ENCODE measurements around the gene SERGEF. TPM values are rescaled to one million over a fixed set of nuclear protein-coding genes. Genes with fewer than 3 reads are reported as not detected.

Gene SERGEF
- total and polyA plus RNA-seq, 2 of the 13 experiments (the other 11 are each of a cell fraction or from before 2014, with no cell fraction given) = 54.5 to 114 TPM

DNA sequence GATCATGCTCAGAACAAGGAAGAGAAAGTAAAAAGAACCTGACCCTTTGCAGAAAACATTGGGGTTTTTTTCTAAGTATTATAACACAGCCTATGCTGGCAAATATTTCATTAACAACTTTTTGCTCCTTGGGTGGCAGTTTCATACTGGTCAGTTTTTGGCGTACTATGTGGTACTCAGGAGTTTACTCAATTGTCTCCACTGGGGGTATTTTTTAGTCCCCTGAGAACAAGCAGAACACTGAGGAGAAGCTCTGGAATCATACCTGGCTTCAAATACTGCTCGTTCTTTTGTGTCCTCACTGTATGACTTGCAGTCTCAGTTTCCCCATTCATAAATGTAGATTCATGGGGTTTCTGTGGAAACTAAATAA is 90.4 kb downstream of the SERGEF start (continued):
- no peak for TF ChIP-seq HNRNPUL1 (IDR thresholded peaks at IDR 0.05; ENCODE audit: low read depth, low read length)
- TF ChIP-seq ZNF629 (CRISPR knock-in tag; conservative IDR thresholded peaks at IDR 0.05) = no peak
- TF ChIP-seq, protein P1, sequence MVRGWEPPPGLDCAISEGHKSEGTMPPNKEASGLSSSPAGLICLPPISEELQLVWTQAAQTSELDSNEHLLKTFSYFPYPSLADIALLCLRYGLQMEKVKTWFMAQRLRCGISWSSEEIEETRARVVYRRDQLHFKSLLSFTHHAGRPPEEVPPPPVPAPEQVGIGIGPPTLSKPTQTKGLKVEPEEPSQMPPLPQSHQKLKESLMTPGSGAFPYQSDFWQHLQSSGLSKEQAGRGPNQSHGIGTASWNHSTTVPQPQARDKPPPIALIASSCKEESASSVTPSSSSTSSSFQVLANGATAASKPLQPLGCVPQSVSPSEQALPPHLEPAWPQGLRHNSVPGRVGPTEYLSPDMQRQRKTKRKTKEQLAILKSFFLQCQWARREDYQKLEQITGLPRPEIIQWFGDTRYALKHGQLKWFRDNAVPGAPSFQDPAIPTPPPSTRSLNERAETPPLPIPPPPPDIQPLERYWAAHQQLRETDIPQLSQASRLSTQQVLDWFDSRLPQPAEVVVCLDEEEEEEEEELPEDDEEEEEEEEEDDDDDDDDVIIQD (CRISPR knock-in tag; IDR thresholded peaks at IDR 0.05; ENCODE audit: low read depth) = no peak

DNA sequence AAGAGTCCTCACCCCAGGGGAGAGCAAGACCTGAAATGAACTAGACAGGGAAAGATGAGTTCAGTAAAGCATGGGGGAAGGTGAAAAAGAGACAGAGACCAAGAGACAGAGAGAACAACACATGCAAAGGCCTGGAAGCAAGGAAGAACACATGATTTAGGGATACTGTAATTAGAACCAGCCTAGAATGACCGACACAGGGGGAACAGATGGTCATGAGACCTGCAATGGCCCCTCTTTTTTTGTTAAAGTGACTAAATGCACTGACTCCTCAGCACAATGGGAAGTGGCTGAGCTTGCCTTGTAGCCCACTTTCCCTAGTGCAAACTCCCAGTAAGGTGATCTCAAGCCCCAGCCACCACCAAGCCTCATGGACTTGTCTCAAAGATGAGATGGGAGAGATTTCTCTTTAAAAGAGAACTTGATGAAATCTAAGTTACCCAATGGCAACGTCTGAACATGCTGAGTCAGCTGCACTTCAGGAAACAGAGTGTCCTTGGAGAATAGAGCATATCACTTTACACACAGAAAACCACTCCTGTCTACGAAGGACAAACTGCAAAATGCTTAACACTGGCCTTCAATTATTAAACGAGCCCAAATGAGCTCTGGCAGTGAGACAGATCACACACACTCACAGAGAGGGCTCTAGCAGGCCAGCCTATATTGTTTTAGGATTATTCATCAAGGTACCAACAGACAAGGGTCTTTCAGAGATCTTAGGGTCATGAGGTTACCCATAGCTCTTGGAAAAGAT is 91.0 kb downstream of the SERGEF start:
- no TSS peak for BruUV-seq (replicated peaks)
- H3K27ac ChIP-seq (ENCODE audit: extremely low read length, insufficient read depth, low read length) = no peak overlapping the region
- FAIRE-seq (no peak), ATAC-seq (no peak), DNase-seq (ENCODE audit: low spot score) (no peak)
- peaks cover 23 to 73% of the 10 kb centered on the region in 2 experiments for H3K36me3 ChIP-seq (replicated peaks in 1 of 2; ENCODE audit: control insufficient read depth in 1 of 2, insufficient read depth in 2 of 2, low read length in 2 of 2)
- H4K20me1 ChIP-seq (ENCODE audit: insufficient read depth, low read length) = no peaks in the 10 kb centered on the region
- in situ Hi-C loops (cut with HindIII; ENCODE audit: extremely low pct_ligation_motif_present, low pct_unique_long_range_greater_than_20kb) = no loop called here
- ChIA-PET CTCF (ENCODE audit: low intra/inter-chr PET ratio, low total read pairs) (no interaction called here), POLR2A (no interaction called here)
- H3K27me3 ChIP-seq (ENCODE audit: control insufficient read depth in 1 of 2, insufficient read depth in 2 of 2, low read length in 2 of 2) = no peaks in the 10 kb centered on the region
- WGBS (ENCODE audit: low lambda C conversion rate) = 66% methylated on average over 4 of the region's 4 CpGs
- peaks cover 13% of the 10 kb centered on the region for H3K4me1 ChIP-seq (ENCODE audit: insufficient read depth, low read length)
- intact Hi-C loops (cut with micrococcal nuclease; ENCODE audit: unreplicated experiment) = no loop called here
- H3K4me3 ChIP-seq (replicated peaks in 1 of 3; ENCODE audit: insufficient read depth in 1 of 3, low read depth in 2 of 3, low read length in 3 of 3) = no peak overlapping the region
- no peaks in the 10 kb centered on the region for H3K9me3 ChIP-seq (ENCODE audit: low read length)
- TF ChIP-seq MAFF (IDR thresholded peaks at IDR 0.05; ENCODE audit: low read depth, low read length) (peak; percentile 94), MAFK (conservative IDR thresholded peaks at IDR 0.05 in 1 of 2, IDR thresholded peaks at IDR 0.05 in 1 of 2; ENCODE audit: low read length in 2 of 2) (peak; percentile 93 to 95), RBAK (CRISPR knock-in tag; IDR thresholded peaks at IDR 0.05) (no peak), HIVEP1 (CRISPR knock-in tag; IDR thresholded peaks at IDR 0.05) (no peak), HCFC1 (IDR thresholded peaks at IDR 0.05; ENCODE audit: low read depth, low read length) (no peak)
- TF ChIP-seq, protein P2, sequence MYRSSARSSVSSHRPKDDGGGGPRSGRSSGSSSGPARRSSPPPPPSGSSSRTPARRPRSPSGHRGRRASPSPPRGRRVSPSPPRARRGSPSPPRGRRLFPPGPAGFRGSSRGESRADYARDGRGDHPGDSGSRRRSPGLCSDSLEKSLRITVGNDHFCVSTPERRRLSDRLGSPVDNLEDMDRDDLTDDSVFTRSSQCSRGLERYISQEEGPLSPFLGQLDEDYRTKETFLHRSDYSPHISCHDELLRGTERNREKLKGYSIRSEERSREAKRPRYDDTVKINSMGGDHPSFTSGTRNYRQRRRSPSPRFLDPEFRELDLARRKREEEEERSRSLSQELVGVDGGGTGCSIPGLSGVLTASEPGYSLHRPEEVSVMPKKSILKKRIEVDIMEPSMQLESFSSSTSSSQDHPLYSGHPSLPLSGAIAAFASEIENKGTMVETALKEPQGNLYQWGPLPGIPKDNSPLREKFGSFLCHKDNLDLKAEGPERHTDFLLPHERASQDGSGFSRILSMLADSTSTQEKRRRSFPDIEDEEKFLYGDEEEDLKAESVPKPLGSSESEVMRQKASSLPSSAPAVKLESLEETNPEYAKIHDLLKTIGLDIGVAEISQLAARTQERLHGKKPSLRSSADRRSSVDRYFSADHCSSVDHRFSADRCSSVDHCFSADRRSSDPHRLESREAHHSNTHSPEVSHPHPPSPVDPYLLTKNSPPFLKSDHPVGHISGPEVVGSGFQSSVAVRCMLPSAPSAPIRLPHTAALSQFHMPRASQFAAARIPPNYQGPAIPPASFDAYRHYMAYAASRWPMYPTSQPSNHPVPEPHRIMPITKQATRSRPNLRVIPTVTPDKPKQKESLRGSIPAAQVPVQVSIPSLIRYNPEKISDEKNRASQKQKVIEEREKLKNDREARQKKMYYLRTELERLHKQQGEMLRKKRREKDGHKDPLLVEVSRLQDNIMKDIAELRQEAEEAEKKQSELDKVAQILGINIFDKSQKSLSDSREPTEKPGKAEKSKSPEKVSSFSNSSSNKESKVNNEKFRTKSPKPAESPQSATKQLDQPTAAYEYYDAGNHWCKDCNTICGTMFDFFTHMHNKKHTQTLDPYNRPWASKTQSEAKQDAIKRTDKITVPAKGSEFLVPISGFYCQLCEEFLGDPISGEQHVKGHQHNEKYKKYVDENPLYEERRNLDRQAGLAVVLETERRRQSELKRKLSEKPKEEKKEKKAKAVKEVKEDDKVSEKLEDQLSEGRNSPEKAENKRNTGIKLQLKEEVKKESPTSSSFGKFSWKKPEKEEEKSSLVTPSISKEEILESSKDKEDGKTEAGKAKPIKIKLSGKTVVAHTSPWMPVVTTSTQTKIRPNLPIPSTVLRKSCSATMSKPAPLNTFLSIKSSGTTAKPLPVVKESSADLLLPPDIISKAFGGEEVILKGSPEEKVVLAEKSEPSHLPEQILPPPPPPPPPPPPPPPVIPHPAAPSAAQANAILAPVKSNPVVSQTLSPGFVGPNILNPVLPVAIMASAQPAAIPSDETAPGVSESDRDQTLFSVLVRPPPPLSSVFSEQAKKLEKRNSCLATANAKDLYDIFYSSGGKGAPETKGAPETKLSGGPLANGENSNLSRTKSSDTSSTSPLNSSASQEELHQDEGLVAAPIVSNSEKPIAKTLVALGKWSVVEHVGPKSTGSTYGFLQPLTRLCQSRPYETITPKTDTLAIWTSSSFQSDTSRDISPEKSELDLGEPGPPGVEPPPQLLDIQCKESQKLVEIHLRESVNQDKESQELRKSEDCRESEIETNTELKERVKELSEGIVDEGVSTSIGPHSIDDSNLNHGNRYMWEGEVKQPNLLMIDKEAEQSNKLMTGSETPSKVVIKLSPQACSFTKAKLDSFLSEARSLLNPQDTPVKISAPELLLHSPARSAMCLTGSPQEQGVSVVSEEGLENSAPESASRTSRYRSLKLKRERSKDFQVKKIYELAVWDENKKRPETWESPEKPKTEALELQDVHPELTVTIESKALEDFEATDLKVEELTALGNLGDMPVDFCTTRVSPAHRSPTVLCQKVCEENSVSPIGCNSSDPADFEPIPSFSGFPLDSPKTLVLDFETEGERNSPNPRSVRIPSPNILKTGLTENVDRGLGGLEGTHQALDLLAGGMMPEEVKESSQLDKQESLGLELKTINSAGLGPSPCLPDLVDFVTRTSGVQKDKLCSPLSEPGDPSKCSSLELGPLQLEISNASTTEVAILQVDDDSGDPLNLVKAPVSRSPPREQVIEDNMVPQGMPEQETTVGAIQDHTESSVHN (CRISPR knock-in tag; IDR thresholded peaks at IDR 0.05) = no peak
- TF ChIP-seq, protein P3, sequence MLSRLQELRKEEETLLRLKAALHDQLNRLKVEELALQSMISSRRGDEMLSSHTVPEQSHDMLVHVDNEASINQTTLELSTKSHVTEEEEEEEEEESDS (CRISPR knock-in tag; IDR thresholded peaks at IDR 0.05; ENCODE audit: borderline replicate concordance) = no peak
- H2AFZ ChIP-seq (ENCODE audit: low read length) = no peak overlapping the region
- no peak overlapping the region for H3K4me2 ChIP-seq (ENCODE audit: low read depth, low read length)
- no peak overlapping the region for H3K9ac ChIP-seq (ENCODE audit: insufficient read depth, low read depth, low read length)
- H3K79me2 ChIP-seq (ENCODE audit: insufficient read depth, low read length) = no peaks in the 10 kb centered on the region
